Vein endothelial cell (primary cell): Measurements from ENCODE around the gene PCDHA6. TPM values are rescaled to one million over a fixed set of nuclear protein-coding genes. Genes with fewer than 3 reads are reported as not detected.

ENCODE experiments used
- total RNA-seq: library from RNA; depleted of rRNA; stranded (reverse); fragments of >200 nt; gene quantifications from 2 replicates; pipeline ENCODE4 v1.2.3, GENCODE V29; 2012

Gene PCDHA6, protein sequence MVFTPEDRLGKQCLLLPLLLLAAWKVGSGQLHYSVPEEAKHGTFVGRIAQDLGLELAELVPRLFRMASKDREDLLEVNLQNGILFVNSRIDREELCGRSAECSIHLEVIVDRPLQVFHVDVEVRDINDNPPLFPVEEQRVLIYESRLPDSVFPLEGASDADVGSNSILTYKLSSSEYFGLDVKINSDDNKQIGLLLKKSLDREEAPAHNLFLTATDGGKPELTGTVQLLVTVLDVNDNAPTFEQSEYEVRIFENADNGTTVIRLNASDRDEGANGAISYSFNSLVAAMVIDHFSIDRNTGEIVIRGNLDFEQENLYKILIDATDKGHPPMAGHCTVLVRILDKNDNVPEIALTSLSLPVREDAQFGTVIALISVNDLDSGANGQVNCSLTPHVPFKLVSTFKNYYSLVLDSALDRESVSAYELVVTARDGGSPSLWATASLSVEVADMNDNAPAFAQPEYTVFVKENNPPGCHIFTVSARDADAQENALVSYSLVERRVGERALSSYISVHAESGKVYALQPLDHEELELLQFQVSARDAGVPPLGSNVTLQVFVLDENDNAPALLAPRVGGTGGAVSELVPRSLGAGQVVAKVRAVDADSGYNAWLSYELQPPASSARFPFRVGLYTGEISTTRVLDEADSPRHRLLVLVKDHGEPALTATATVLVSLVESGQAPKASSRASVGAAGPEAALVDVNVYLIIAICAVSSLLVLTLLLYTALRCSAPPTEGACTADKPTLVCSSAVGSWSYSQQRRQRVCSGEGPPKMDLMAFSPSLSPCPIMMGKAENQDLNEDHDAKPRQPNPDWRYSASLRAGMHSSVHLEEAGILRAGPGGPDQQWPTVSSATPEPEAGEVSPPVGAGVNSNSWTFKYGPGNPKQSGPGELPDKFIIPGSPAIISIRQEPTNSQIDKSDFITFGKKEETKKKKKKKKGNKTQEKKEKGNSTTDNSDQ
- total RNA-seq: 0.19 and 0.33 TPM in 2 replicates

GRCh38 chr5:140827704-140828361, at the start of gene PCDHA6:
TSS of gene PCDHA6 (plus strand) at chr5:140827960. CDS start at chr5:140828092, 132 bp downstream.

DNA sequence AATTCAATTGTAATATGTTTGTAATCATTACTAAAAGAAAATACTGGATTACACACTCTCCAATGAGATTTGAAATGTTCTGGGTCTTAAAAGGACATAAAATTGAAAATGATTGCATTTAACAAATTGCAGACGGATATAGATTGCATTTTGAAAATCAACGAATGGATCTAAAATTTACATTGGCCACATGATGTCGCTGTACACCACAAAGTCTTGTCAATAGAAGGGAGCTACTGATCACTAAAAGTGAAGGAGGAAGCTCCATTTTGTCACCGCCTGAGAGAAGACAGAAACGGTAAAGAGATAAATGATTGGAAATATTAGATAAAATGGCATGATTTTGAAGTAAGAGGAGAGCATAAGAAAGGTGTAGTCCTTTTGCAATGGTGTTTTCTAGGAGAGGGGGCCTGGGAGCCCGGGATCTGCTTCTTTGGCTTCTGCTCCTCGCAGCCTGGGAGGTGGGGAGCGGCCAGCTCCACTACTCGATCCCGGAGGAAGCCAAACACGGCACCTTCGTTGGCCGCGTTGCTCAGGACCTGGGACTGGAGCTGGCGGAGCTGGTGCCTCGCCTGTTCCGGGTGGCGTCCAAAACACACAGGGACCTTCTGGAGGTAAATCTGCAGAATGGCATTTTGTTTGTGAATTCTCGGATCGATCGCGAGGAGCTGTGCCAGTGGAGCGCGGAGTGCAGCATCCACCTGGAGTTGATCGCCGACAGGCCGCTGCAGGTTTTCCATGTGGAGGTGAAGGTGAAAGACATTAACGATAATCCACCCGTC, 41.7 kb upstream of the PCDHA6 start, which contains the start of gene PCDHA1:
Gene PCDHA1 (plus strand): TSS at position 236 of the 782 bp plus-strand sequence.

DNA sequence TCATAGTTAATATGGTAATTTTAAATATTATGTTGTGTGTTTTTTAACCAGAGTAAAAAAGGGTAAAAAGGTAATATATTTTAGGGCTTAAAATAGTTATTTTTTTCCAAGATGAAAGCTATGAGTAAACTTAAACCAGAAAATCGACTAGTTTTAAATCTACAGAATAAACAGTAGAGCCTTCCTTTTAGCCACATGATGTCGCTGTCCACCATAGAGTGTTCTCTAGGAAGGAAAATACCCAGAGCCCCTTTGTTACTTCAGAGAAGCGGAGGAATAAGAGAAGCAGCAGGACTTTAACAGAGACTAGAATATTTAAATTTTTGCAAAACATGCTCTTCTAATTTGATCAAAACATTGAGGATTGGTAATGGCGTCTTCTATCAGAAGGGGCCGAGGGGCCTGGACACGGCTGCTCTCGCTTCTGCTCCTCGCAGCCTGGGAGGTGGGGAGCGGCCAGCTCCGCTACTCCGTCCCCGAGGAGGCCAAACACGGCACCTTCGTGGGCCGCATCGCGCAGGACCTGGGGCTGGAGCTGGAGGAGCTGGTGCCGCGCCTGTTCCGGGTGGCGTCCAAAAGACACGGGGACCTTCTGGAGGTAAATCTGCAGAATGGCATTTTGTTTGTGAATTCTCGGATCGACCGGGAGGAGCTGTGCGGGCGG, 33.0 kb upstream of the PCDHA6 start, which contains the start of gene PCDHA2:
Gene PCDHA2 (plus strand): TSS at position 258 of the 664 bp plus-strand sequence.

GRCh38 chr5:140800816-140801493, 26.8 kb upstream of the PCDHA6 start, which contains the start of gene PCDHA3:
TSS of gene PCDHA3 (plus strand) at chr5:140801057.

DNA sequence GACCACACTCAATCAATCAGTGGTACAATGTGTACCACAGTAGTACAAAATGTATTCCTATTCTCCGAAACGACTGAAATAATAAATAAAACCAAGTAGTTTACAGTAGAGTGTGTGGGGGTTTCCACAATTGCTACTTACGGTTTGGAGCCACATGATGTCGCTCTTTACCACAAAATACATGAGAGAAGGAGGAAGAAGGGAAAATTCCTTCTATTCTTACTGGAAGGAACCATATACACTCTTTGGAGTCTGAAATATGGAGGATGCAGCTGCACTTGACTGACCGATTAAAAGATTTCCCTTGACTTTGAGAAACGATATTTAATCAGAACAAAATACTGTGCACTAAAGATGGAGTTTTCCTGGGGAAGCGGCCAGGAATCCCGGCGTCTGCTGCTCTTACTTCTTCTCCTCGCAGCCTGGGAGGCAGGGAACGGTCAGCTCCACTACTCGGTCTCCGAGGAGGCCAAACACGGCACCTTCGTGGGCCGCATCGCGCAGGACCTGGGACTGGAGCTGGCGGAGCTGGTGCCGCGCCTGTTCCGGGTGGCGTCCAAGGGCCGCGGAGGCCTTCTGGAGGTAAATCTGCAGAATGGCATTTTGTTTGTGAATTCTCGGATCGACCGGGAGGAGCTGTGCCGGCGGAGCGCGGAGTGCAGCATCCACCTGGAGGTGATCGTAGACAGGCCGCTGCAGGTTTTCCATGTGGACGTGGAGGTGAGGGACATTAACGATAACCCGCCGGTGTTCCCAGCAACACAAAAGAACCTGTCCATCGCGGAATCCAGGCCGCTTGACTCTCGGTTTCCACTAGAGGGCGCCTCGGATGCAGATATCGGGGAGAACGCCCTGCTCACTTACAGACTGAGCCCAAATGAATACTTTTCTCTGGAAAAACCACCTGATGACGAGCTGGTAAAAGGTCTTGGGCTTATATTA, 20.7 kb upstream of the PCDHA6 start, which contains the start of gene PCDHA4:
Gene PCDHA4 (plus strand): TSS at position 235 of the 942 bp plus-strand sequence.

GRCh38 chr5:140821375-140822280, 6.1 kb upstream of the PCDHA6 start, which contains the start of gene PCDHA5:
TSS of gene PCDHA5 (plus strand) at chr5:140821613.

DNA sequence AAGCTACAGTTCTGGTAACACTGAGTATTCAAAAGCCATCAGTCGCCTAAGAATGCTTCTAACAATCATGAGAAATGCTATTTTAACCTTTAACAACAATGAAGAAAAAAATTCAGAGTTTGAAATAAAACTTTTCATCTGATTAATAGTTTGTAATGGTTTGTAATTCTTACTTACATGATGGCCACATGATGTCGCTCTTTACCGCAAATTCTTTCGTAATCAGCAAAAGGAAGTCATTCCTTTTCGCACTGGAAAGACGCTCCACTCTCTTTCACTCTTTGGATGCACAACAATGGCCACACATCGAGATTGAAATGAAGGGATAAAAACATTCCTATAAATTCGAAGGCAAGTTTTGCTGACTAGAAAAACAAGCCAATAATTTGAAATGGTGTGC, 6.2 kb downstream of the PCDHA6 start, which contains the start of gene PCDHA7:
Gene PCDHA7 (plus strand): TSS at position 277 of the 400 bp plus-strand sequence. CDS start 115 bp downstream, at position 392.

GRCh38 chr5:140840978-140841962, 13.5 kb downstream of the PCDHA6 start, which contains the start of gene PCDHA8:
TSS of gene PCDHA8 (plus strand) at chr5:140841187. CDS start at chr5:140841322, 135 bp downstream.

DNA sequence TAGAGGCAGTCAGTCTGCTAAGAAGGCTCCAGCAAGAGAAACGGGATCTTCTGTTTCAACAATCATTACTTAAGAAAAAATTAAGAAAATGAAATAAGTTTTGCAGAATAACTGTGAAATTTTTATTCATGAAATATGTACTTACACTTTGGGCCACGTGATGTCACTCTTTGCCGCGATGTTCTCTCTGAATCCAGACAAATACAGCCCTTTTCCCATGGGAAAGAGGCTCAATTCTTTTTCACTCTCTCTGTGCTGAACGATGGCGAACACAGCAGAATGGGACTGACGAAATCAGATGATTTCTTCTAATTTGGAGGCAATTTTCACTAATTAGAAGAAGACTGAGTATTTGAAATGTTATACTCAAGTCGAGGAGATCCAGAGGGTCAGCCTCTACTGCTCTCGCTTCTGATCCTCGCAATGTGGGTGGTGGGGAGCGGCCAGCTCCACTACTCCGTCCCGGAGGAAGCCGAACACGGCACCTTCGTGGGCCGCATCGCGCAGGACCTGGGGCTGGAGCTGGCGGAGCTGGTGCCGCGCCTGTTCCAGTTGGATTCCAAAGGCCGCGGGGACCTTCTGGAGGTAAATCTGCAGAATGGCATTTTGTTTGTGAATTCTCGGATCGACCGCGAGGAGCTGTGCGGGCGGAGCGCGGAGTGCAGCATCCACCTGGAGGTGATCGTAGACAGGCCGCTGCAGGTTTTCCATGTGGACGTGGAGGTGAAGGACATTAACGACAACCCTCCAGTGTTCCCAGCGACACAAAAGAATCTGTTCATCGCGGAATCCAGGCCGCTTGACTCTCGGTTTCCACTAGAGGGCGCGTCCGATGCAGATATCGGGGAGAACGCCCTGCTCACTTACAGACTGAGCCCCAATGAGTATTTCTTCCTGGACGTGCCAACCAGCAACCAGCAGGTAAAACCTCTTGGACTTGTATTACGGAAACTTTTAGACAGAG, 20.7 kb downstream of the PCDHA6 start, which contains the start of gene PCDHA9:
Gene PCDHA9 (plus strand): TSS at position 244 of the 964 bp plus-strand sequence. CDS start 114 bp downstream, at position 358.

DNA sequence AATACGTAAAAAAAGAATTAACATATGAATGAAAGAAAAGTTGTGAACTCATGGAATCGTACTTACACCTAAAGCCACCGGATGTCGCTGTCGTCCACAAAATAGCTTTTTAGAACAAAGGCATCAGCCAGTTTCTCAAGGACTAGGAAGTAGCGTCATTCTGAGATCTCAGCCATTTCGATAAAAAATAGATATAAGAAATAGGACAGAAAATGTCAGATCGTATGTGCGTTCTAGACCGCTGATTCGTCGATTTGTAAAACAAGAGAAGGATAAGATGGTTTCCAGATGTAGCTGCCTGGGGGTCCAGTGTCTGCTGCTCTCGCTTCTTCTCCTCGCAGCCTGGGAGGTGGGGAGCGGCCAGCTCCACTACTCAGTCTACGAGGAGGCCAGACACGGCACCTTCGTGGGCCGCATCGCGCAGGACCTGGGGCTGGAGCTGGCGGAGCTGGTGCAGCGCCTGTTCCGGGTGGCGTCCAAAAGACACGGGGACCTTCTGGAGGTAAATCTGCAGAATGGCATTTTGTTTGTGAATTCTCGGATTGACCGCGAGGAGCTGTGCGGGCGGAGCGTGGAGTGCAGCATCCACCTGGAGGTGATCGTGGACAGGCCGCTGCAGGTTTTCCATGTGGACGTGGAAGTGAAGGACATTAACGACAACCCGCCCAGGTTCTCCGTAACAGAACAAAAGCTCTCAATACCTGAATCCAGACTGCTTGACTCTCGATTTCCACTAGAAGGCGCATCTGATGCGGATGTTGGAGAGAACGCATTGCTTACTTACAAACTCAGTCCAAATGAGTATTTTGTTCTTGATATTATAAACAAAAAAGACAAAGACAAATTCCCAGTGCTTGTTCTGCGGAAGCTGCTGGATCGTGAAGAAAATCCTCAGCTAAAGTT, 28.3 kb downstream of the PCDHA6 start, which contains the start of gene PCDHA10:
Gene PCDHA10 (plus strand): TSS at position 126 of the 903 bp plus-strand sequence. CDS start 152 bp downstream, at position 278.

GRCh38 chr5:140868721-140869554, 41.2 kb downstream of the PCDHA6 start, which contains the start of gene PCDHA11:
TSS of gene PCDHA11 (plus strand) at chr5:140868957. CDS start at chr5:140869104, 147 bp downstream.

